Hepatocyte (in vitro differentiated cells): ENCODE data around the gene RIMKLA.

ENCODE experiments used
- EZH2 ChIP-seq: fragments of 200-600 bp; sonication (generic); IDR thresholded peaks from 2 replicates; pipeline ENCODE4 v1.6.1; 2016; ENCODE audit warnings: antibody characterized with exemption, mild to moderate bottlenecking, borderline replicate concordance
- TF ChIP-seq, protein P1 (sequence below): fragments of 200-600 bp; sonication (generic); IDR thresholded peaks from 2 replicates; pipeline ENCODE4 v1.5.1; 2016; ENCODE audit warnings: antibody characterized with exemption, mild to moderate bottlenecking; ENCODE audit not compliant: poor library complexity

- TF ChIP-seq, protein P1, sequence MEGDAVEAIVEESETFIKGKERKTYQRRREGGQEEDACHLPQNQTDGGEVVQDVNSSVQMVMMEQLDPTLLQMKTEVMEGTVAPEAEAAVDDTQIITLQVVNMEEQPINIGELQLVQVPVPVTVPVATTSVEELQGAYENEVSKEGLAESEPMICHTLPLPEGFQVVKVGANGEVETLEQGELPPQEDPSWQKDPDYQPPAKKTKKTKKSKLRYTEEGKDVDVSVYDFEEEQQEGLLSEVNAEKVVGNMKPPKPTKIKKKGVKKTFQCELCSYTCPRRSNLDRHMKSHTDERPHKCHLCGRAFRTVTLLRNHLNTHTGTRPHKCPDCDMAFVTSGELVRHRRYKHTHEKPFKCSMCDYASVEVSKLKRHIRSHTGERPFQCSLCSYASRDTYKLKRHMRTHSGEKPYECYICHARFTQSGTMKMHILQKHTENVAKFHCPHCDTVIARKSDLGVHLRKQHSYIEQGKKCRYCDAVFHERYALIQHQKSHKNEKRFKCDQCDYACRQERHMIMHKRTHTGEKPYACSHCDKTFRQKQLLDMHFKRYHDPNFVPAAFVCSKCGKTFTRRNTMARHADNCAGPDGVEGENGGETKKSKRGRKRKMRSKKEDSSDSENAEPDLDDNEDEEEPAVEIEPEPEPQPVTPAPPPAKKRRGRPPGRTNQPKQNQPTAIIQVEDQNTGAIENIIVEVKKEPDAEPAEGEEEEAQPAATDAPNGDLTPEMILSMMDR = no peak
- TF ChIP-seq EZH2 = no peak
Measured at GRCh38 chr1:42442662-42443061, 62.1 kb downstream of the RIMKLA start.
